GM21529 (cell line): ENCODE measurements around the gene STAT5A.
"Not testable (repeated sequence)": the region's sequence is repeated elsewhere in the genome, so short reads cannot be mapped to it uniquely, and the experiment has no call there.

Source experiments
- ATAC-seq: cut with Tn5 transposase; IDR thresholded peaks from one replicate; pipeline ENCODE4 v1.9.1; 2021; ENCODE audit not compliant: unreplicated experiment

The STAT5A gene

GRCh38 chr17:42305031-42305330 is 16.7 kb downstream of the STAT5A start:
- ATAC-seq = not testable (repeated sequence)

DNA sequence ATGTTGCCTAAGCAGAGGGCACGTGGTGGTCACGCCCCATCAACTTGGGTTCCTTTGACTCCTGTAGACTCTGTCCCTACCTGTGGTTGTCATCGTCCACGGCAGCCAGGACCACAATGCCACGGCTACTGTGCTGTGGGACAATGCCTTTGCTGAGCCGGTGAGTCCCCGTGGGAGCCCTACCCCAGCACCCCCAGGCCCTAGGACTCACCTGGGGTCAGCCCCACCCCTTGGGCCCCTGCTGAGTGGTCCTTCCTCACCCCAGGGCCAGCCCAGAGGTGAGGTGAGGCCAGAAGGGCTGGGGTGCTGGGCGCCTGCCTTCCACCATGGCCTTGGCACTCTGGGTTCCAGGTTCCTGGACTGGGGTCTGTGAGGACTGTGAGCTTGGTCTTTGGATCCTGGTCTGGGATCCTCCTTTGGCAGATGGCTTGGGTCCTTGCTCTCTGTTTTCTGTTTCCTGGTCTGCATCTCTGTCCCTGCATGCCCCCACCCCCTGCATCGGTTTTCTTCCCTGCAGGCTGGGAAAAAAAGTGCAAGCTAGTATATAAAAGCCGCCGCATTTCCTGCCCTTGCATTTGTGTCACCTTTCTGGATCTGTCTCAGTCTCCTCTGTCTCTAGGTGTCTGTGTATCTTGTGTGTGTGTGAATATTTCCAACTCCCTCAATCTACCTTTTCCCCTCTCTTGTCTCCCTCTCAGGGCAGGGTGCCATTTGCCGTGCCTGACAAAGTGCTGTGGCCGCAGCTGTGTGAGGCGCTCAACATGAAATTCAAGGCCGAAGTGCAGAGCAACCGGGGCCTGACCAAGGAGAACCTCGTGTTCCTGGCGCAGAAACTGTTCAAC is 17.5 kb downstream of the STAT5A start:
- ATAC-seq = no peak

DNA sequence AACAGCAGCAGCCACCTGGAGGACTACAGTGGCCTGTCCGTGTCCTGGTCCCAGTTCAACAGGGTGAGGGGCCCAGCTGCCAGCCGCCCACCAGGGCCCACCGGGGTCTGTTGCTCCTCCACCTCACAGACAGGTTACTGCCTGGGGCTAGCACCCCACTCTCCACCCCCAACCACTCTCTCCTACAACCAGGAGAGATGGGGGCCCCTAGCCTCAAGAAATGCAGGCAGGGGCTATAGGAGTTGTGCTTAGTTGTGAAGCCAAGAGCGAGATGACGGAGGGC is 18.0 kb downstream of the STAT5A start:
- ATAC-seq = no peak

DNA sequence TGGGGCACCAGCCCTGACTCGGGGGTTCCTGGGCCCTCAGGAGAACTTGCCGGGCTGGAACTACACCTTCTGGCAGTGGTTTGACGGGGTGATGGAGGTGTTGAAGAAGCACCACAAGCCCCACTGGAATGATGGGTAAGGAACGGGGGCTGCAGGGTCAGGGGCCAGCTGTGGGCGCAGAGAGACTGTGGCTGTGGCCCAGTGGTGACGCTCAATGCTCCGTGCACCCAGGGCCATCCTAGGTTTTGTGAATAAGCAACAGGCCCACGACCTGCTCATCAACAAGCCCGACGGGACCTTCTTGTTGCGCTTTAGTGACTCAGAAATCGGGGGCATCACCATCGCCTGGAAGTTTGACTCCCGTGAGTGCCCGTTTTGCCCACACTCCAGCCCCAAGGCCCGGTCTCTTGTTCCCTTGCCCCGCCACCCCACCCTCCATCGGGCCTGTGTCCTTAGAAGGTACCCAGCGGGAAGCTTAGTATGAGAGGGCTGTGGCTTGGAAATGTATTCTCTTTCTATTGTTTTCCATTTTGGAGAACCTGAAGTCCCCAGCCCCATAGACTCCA is 19.1 kb downstream of the STAT5A start:
- no peak for ATAC-seq

DNA sequence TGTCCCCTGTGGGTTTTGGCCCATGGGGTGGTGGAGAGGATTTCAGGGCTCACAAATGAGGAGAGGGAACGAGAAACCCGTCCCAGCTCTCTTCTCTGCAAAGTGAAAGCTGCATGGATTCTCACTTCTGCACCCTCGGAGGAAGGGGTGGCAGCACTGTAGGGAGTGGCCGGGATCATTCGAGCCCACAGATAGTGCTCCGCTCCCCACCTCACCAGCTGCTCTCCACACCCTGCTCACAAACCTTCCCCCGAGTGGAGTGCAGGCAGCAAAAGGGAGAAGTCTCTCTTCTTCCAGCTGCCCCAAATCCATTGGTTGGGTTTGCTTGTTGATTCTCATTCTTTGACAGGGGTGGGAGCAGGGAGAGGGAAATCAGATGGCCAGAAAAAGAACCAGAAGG is 20.1 kb downstream of the STAT5A start:
- ATAC-seq = no peak

DNA sequence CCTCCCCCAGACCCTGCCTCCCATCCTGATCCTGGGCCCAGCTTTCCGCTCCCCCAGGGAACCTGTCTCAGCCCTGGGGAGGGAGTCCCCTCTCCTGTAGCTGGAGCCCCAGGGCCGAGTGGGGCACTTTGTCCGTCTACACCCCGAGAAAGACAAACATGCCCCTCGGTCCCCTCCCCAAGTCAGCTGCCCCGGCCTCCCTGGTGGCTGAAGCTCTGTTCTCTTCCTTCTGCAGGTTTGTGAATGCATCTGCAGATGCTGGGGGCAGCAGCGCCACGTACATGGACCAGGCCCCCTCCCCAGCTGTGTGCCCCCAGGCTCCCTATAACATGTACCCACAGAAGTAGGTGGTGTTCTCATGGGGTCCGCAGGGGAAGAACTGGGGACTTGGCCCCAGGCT is 20.8 kb downstream of the STAT5A start:
- ATAC-seq = no peak

DNA sequence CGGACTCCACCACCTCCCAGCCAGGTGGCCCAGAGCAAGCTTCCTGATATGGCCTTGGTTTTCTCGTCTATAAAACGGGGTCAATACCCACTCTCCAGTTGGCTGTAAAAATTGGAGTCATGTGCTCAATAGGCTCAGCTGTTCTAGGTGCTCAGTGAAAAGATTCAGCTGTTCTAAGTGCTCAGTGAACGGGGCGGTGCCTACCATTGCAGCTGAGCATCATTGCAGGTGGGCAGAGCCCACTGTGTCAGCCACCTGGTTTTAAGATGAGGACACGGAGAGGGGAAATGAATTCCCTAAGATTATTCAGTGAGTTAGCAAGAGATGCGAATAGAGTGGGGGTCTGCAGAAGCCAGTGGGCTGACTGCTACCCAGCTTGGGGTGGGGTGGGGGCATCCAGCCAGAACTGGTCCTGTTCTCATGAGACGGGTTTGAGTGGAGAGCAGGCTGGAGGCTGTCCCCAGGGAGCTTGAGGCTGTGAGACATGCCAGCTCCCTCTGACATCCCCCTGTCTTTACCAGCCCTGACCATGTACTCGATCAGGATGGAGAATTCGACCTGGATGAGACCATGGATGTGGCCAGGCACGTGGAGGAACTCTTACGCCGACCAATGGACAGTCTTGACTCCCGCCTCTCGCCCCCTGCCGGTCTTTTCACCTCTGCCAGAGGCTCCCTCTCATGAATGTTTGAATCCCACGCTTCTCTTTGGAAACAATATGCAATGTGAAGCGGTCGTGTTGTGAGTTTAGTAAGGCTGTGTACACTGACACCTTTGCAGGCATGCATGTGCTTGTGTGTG is 21.9 kb downstream of the STAT5A start:
- no peak for ATAC-seq

- ATAC-seq = no peak
Observed at GRCh38 chr17:42310787-42311215, 22.5 kb downstream of the STAT5A start.

DNA sequence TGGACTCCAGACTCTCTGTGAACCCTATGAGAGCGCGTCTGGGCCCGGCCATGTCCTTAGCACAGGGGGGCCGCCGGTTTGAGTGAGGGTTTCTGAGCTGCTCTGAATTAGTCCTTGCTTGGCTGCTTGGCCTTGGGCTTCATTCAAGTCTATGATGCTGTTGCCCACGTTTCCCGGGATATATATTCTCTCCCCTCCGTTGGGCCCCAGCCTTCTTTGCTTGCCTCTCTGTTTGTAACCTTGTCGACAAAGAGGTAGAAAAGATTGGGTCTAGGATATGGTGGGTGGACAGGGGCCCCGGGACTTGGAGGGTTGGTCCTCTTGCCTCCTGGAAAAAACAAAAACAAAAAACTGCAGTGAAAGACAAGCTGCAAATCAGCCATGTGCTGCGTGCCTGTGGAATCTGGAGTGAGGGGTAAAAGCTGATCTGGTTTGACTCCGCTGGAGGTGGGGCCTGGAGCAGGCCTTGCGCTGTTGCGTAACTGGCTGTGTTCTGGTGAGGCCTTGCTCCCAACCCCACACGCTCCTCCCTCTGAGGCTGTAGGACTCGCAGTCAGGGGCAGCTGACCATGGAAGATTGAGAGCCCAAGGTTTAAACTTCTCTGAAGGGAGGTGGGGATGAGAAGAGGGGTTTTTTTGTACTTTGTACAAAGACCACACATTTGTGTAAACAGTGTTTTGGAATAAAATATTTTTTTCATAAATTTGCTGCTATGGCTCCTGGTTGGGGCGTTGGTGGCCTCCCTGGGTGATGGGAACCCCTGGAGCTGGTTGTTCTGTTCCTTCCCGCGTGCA is 23.1 kb downstream of the STAT5A start:
- no peak for ATAC-seq

DNA sequence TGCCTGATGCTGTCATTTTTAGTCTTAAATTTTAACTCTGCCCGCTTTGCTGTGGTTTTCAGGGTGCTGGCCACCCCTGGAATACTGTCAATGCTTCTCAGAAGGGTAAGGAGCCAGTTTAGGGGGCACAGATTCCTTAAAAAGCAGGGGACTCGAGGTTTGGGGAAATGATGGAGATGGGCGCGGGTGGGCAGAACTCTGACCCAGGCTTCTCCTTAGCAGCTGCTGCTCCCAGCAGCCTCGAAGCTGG is 23.7 kb downstream of the STAT5A start:
- no peak for ATAC-seq

GRCh38 chr17:42312285-42313130 is 24.2 kb downstream of the STAT5A start:
- ATAC-seq = peak; percentile 59

DNA sequence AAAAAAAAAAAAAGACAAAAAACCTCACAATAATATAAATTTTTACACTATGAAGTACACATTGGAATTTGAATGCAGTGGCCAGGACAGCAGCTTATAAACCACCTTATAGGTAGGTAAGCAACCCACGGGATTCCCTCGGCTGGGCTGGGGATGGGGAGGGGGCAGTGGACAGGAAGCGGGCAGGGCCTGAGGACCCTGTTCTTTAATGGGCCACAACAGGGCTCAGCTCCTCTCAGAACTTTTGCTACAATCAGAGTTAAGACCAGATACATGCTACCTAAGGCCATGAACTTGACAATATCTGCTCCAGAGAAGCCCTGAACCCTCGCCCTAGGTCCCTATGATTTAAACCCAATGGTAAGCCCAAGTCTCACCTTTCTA is 25.1 kb downstream of the STAT5A start:
- ATAC-seq = no peak

- no peak for ATAC-seq
Observed at GRCh38 chr17:42313773-42314566, 25.7 kb downstream of the STAT5A start.

GRCh38 chr17:42315402-42316156 is 27.3 kb downstream of the STAT5A start:
- ATAC-seq = no peak

- ATAC-seq = no peak
Observed at GRCh38 chr17:42316755-42317154, 28.5 kb downstream of the STAT5A start.

GRCh38 chr17:42317266-42317845 is 29.1 kb downstream of the STAT5A start:
- no peak for ATAC-seq

DNA sequence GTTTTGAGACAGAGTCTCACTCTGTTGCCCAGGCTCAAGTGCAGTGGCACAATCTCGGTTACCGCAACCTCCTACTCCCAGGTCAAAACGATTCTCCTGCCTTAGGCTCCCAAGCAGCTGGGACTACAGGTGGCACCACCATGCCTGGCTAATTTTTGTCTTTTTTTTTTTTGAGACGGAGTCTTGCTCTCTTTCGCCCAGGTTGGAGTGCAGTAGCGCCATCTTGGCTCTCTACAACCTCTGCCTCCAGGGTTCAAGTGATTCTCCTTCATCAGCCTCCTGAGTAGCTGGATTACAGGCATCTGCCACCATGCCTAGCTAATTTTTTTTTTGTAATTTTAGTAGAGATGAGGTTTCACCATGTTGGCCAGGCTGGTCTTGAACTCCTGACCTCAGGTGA is 29.7 kb downstream of the STAT5A start:
- ATAC-seq = not testable (repeated sequence)

GRCh38 chr17:42321555-42321954 is 33.3 kb downstream of the STAT5A start:
- no peak for ATAC-seq
